HG03432 (cell line): ENCODE measurements around the gene CMTM5.

Experiments used
- ATAC-seq: cut with Tn5 transposase; IDR thresholded peaks from one replicate; pipeline ENCODE4 v1.9.1; 2021; ENCODE audit warnings: mild to moderate bottlenecking, moderate library complexity; ENCODE audit not compliant: unreplicated experiment

The CMTM5 gene

GRCh38 chr14:23376482-23377197 is at the start of gene CMTM5:
CMTM5 (plus strand) TSS chr14:23377046; CDS start chr14:23377252, 206 bp downstream.
- ATAC-seq, result no peak

- ATAC-seq, result no peak
Observed at GRCh38 chr14:23327947-23328744, 48.7 kb upstream of the CMTM5 start.

- no peak for ATAC-seq
Observed at GRCh38 chr14:23335623-23336022, 41.2 kb upstream of the CMTM5 start.

- no peak for ATAC-seq
Observed at GRCh38 chr14:23339506-23340268, 37.2 kb upstream of the CMTM5 start.

- no peak for ATAC-seq
Observed at GRCh38 chr14:23344481-23344880, 32.4 kb upstream of the CMTM5 start.

- no peak for ATAC-seq
Observed at GRCh38 chr14:23345987-23346692, 30.7 kb upstream of the CMTM5 start.

GRCh38 chr14:23346693-23347405 is 30.0 kb upstream of the CMTM5 start:
- no peak for ATAC-seq

- no peak for ATAC-seq
Observed at GRCh38 chr14:23347406-23348296, 29.2 kb upstream of the CMTM5 start.

GRCh38 chr14:23348297-23348655 is 28.6 kb upstream of the CMTM5 start:
- ATAC-seq, result no peak

GRCh38 chr14:23349156-23349845 is 27.5 kb upstream of the CMTM5 start:
- ATAC-seq, result no peak

- ATAC-seq, result no peak
Observed at GRCh38 chr14:23351681-23352505, 25.0 kb upstream of the CMTM5 start.

- ATAC-seq, result no peak
Observed at GRCh38 chr14:23352506-23353432, 24.1 kb upstream of the CMTM5 start, which contains the start of gene SLC22A17. SLC22A17 (minus strand) TSS chr14:23352887.

- ATAC-seq, result no peak
Observed at GRCh38 chr14:23353433-23353780, 23.4 kb upstream of the CMTM5 start.

GRCh38 chr14:23354990-23355389 is 21.9 kb upstream of the CMTM5 start:
- ATAC-seq, result no peak

- no peak for ATAC-seq
Observed at GRCh38 chr14:23355871-23356435, 20.9 kb upstream of the CMTM5 start.

- ATAC-seq, result no peak
Observed at GRCh38 chr14:23356662-23357061, 20.2 kb upstream of the CMTM5 start.
